ENCODE data around the gene MLLT1.

DNA sequence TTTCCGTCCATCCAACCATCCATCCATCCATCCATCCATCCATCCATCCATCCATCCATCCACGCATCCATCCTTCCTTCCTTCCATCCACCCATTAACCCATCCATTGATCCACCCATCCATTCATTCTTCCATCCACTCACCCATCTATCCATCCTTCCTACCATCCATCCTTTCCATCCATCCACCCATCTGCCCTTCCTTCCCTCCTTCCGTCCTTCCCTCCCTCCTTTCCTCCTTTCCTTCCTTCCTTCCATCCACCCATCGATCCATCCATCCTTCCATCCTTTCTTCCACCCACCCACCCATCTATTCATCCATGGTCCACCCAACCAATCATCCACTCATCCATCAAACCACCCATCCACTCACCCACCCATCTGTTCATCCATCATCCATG lies 70.1 kb downstream of the MLLT1 start:
- TF ChIP-seq EZH2 (IDR thresholded peaks at IDR 0.05; ENCODE audit: borderline replicate concordance, low read length) (no peak), CTCF (conservative IDR thresholded peaks at IDR 0.05 in 1 of 2, IDR thresholded peaks at IDR 0.05 in 1 of 2; ENCODE audit: extremely low read depth in 1 of 2, insufficient read depth in 1 of 2, low read depth in 1 of 2, low read length in 2 of 2) (no peak)

Data from mammary epithelial cell (primary cell).